HG03097 (cell line): ENCODE results near the gene USH1C.

Experiments used
- ATAC-seq: cut with Tn5 transposase; IDR thresholded peaks from one replicate; pipeline ENCODE4 v1.9.1; 2021; ENCODE audit not compliant: unreplicated experiment, low FRiP score

USH1C gene

DNA sequence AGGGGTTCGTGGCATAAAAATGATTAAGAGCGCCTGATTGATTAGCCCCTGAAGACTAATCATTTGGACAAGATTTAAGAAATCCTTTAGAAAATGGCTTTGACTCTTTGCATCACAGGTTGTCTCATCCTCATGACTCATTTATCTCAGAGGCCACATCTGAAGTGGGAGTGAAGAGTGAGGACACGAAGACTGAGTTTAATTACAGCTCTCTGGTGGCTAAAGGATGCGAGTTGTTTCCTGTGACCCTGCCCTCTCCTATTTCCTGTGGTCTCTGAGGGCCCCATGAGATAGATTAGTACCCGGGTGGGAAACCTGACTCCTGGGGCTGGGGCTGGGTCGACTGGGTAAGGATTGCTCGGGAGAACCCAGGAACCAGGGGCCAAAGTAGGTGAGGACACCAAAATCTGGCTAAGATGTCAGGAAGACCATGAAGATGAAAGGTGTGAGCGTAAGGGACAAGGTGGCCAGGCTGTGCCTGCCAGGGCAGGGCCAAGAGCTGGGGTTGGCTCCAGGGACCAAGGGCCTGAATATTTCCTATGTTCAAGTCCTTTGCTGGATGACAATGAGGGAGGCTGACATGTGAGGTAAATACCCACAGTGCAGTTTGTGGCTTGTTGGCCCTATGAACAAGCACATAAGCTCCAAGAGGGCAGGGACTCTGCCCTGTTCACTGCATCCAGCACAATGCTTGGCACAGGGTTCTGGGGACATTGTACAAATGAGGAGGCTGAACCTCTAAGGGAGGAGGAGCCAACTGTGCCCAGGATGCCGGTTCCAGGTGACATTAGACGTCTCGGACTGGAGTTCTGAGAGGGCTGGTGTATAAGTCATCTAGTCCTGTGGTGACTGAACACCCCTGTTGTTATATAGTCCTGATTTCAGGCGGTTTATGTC lies 6.5 kb upstream of the USH1C start:
- no peak for ATAC-seq

GRCh38 chr11:17548444-17548843 lies 4.2 kb upstream of the USH1C start:
- ATAC-seq, result no peak

- ATAC-seq, result no peak
Measured at GRCh38 chr11:17547932-17548331, 3.7 kb upstream of the USH1C start.

GRCh38 chr11:17547051-17547577 lies 2.9 kb upstream of the USH1C start, which contains the start of gene OTOG:
OTOG (plus strand) TSS chr11:17547259; CDS start chr11:17547373, 114 bp downstream.
- no peak for ATAC-seq

GRCh38 chr11:17546240-17546639 lies 2.0 kb upstream of the USH1C start:
- ATAC-seq, result no peak

DNA sequence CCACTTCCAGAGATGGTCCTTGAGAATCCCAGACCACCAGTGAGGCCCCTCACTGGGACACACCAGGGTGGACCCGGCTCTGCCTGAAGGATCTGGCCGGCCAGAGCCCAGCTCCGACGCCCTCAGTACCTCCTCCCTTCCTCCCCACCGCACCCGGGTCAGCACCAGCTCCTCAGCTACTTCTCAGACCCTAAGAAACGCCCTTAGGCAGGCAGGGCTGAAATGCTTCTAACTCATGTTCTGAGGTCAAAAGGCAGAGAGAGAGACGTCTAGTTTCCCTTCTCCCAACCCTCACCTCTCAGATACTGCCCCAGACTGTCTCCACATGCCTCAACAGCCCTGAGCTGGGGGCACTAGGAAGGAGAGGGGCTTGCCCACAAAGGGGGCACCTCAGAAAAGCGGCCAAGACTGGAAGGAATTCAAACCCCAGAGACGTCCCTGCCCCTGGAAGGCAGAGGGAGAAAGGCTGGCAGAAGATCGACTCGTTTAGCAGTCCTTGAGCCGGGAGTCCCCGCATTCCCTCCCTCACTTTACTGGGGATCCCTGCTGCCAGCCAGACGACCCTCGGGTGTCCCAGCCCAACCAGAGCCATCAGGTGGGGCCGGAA lies 539 bp downstream of the USH1C start:
- ATAC-seq, result no peak

DNA sequence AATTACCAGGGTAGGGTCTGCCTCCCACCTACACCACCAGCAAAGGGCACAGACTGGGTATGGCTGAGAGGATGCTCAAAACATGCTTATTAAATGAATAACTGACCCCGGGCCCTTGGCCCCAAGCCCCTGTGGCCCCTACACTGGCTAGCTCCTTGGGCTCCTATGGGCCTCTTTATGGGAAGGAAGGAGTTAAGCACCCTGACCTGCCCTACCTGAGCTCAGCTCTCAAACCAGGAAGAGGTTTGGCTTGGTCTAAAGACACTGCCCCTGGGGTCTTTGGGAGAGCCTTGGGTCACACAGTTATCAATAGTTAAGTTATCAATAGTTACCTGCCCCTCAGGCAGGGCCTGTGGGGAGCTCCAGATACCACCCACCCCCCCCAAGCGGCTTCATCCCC lies 1.2 kb downstream of the USH1C start:
- no peak for ATAC-seq

DNA sequence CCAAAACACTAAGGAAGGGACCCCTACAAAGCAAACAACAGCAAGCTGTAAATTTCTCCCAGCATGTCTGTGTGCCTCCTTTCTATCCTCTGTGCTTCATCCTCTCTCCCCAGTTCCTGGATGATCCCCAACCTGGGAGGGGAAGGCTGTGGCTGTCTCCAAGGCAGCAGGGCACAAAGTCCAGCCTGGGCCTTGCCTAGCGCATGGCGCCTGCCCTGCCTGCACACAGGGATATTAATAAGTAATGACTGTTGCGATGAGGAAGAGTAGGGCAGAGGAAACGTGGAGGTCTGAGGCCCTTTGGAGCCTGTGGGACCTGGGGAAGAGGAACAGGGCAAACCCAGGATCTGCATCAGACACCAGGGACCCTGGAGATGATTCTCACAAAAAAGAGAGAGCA lies 2.0 kb downstream of the USH1C start:
- ATAC-seq, result no peak

- no peak for ATAC-seq
Measured at GRCh38 chr11:17541330-17541885, 2.8 kb downstream of the USH1C start.

- no peak for ATAC-seq
Measured at GRCh38 chr11:17540807-17541206, 3.4 kb downstream of the USH1C start.

- ATAC-seq, result no peak
Measured at GRCh38 chr11:17538731-17539130, 5.5 kb downstream of the USH1C start.

DNA sequence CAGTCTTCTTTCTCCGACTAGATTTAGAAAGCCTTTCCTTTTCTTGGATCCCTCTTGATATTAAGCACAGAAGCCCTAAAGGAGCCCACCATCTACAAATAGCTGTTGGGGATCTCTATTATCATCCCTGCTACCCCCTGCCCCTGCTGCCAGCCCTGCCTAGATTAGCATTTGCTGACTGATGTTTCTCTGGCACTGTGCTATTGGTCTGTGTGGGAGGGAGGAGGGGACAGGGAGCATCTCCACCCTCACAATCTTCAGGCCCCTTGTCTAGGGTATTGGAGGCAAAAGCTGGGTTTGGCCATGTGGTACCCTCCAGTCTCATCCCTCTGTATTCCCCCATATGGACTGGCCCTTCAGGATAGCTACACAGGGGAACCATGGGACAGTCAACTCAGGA lies 6.2 kb downstream of the USH1C start:
- no peak for ATAC-seq

DNA sequence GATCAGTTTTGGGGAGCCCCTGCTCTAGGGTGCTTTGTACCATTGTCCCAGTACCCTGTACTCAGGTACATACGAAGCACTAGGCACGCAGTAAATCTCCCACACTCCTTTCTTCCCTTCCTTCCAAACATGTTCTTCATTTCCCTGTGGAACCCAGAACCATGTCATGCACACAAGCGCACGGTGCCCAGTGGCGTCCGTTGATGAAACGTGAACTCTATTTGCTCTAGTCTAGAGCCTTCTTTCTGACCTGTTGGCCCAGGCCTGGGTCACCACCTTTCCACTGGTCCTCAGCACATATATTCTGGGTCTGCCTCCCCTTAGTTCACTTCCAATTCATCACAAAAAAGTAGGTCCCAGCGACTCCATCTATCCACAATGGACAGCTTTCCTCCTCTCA lies 7.0 kb downstream of the USH1C start:
- ATAC-seq, result no peak

DNA sequence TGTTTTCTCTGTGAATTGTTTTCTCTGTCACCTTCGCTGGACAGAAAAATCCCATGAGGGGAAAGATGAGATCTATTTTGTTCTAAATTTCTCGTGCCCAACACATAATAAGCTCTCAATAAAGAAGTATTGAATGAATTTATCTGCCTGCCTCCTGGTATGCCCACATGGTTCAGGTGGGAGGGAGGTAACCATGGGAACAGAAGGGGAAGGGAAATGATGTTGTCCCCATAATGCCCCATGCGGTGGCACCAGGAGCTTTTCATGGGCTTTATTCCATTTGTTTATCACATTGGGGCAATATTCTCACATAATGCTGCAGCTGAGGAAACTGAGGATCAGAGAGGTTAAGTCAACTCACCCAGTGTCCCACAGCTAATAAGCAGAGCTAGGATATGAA lies 8.7 kb downstream of the USH1C start:
- ATAC-seq, result no peak

DNA sequence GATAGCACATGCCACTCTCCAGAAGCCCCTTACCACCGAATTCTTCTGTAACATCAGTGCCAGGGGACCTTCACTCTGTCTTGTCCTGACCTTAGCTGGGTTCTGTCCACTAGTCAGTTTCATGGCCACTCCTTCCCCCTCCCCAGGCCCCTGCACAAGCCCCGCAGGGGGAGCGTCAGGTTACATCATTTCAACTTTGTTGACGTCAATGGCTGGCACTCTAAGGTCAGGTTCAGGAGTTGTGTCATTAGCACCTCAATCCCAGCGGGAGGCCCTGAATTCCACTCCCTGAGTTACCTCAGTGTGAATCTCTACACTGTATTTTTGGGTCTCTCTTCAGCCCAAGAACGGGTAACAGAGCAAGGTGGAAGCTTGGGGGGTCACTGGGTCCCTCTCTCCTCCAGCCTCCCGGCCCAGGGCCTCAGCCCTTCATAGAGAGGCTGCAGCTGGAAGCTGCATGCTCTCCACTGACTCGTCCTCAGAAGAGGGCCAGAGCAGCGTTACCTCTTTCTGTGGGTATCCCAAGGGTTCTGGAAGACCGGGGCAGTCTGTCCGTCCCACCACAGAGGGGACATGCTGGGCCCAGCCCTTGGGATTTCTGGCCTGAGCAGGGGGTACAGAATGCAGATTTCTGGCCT lies 10.3 kb downstream of the USH1C start:
- no peak for ATAC-seq

DNA sequence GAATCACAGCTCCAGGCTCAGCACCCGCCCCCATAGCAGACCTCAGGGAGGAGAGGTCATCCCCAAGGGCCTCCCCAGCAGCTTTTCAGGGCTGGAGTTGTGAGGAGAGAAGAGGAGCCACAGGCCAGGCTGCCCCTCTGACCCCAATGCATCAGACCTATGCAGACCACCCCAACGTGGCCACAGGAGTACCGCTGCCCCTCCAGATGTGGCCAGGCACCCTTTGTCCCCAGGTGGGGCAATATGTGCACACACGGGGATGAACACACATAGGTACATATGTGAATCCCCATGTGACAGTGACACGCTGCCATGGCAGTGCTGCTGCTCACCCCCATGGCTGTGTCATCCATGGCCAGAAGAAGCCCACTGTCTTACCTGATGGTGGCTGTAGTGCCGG lies 10.9 kb downstream of the USH1C start:
- ATAC-seq, result no peak

DNA sequence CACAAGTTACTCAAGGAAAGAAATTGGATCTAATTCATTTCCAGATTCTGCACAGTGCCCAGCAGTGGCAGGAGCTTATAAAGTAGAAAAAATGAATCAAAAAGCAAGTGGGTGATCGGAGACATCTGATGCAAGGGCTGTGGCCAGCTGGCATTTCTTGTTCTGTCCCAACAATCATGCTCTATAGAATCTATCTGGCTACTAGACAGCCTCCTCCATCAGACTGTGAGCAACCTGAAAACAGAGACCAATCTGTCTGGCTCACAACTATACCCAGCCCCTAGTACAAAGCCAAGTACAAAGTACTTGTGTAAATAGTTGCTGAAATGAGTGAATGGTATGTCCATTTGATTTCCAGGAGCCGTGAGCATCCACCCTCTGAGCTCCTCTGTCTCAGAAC lies 11.4 kb downstream of the USH1C start:
- ATAC-seq, result no peak

DNA sequence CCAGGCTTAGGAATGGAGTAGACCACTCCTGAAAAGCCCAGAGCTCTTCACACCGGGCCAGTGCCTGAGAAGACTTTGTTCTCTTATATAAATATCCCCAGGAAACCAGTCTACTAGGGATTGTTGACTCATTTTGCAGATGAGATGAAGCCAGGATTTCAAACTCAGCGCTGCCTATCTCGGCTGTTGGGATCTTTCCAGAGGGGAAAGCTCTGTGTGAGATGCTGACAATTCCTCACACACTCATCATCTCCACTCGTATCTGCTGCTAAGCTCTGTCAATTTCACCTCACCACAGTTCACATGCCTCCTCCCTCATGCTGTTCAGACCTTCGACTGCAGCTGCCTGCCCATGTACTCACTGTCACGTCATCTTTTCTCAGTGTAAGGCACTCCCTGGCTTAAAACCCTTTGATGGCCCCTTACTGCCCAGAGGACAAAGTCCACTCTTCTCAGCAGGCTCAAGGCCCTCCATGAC lies 12.5 kb downstream of the USH1C start:
- ATAC-seq, result no peak

DNA sequence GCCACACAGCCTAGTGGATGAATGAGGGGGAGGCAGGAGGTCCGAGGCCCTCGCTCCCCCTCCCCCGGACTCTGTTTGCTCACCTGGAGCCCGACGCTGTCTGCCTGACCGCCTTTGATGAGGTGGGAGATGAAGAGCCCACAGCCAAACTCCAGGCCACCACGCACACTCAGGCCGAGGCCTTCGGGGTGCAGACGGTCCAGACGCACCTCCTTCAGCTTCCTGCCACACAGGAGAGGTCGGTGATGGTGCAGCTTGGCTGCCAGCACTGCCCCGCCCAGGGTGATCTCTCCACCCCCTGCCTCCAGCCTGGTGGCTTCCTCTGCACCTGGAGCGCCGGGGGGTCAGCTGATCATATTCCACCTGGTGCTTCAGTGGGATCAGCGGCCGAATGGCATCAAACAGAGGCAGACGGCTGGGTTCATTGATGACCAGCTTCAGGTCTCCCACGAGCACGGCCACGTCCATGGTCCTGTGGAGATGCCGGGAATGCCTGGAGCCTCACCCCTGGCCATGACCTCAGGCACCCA lies 13.1 kb downstream of the USH1C start:
- no peak for ATAC-seq

GRCh38 chr11:17529844-17530185 lies 14.4 kb downstream of the USH1C start:
- ATAC-seq, result no peak
